ENCODE results near the gene ZNF35.

Gene ZNF35

GRCh38 chr3:44685128-44685800 lies 36.7 kb downstream of the ZNF35 start:
- DNase-seq: peak; percentile 18 to 31

DNA sequence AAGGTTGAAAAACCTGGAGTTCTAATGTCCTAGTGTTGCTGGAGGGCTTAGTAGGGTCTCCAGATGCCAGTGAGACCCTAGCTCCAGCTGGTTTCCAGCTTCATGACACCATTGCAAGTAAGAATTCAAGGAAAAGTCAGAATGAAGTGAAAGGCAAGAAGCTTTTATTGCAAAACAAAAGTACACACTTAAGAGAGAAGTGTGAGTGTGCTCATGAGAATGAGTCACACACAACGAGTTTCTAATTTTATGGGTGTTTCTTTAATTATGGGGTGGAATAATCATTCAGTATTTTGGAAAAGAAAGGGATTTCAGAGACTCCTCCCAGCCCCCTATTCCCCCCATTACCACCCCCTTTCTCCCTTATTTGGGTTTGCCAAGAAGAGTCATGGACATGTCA lies 39.4 kb downstream of the ZNF35 start:
- no peak for DNase-seq

Measured in activated CD4-positive, alpha-beta T cell treated with anti-CD3 and anti-CD28 coated beads for 4 hours (primary cell).